K562 treated with DMSO at 1 percent for 24 hours (cell line): ENCODE results near the gene FAM163A. TPM values are rescaled to one million over a fixed set of nuclear protein-coding genes. Genes with fewer than 3 reads are reported as not detected.

Experiments
- total RNA-seq: library from RNA; unstranded; fragments of 300-600 nt; gene quantifications from 2 replicates; pipeline ENCODE4 v1.2.3, GENCODE V29; 2022; ENCODE audit warnings: low read depth; ENCODE audit not compliant: insufficient read depth

FAM163A gene
- total RNA-seq = not detected in 2 replicates

DNA sequence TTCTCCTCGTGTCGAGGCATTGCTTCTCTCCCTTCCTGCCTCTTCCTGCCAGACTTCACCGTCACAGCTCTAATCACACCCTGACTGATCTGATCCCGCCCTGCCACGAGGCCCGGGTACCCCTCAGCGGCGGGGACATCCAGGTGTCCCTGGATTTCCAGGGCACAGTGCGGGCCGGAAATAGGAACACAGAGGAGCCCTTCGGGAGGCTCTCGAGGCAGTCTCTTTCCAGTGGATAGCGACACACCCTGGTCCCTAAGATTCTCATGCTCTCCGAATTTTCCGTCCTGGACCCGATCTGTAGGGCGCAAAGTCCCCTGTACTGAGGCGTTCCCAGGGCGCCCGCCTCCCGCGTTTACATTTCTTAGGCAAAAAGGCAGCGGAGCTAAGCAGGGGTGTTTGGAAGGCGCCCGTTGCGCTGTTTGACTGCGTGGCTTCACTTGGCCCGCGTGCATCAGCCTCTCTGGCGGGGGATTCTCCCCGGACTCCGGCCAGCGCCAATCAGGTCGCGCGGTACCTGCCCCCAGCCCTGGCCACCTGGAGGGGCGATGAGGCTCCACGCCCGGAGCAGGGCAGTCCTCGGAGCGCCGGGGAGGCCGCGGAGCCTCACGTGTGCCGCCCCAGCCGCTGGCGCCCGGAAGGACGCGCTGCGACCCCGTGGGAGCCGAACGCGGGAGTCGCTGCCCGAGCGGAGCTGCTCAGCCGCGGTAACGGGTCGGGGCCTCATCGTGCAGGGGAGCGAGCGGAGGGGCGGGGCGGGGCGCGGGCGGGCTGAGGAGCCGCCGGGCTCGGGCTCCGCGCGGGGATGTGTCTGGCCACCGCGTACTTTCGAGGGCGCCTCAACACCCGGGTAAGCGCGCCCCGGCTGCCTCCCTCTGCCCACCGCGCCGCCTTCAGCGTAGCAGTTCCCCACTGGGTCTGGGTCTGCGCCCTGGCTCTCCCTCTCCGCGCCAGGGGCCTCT is at the start of gene FAM163A:
TSS of gene FAM163A (plus strand) at position 575 of the 962 bp plus-strand sequence. CDS start 69,807 bp downstream, outside the sequence.

Other genes starting within 250 kb of the FAM163A start
- not detected in 2 replicates for gene NPHS2, start 167.3 kb upstream of the FAM163A start, total RNA-seq
- gene TDRD5, start 151.5 kb upstream of the FAM163A start, total RNA-seq = 0.52 and 0.87 TPM in 2 replicates
- gene TOR1AIP2, start 134.5 kb downstream of the FAM163A start, total RNA-seq = 13.7 and 17.9 TPM in 2 replicates
- gene TOR1AIP1, start 139.0 kb downstream of the FAM163A start, total RNA-seq = 22.8 and 25.8 TPM in 2 replicates
- 26.9 and 33.2 TPM in 2 replicates for gene CEP350, start 211.5 kb downstream of the FAM163A start, total RNA-seq